Body of pancreas (tissue), 4 donors: ENCODE measurements around the gene GAN.

Experiments used
- POLR2A ChIP-seq, 3 donors: fragments of 450-650 bp; IDR thresholded peaks; one replicate each; pipeline ENCODE4 v1.6.1; 2016; ENCODE audit warnings: antibody characterized with exemption in 3 of 3, mild to moderate bottlenecking in 2 of 3
- TF ChIP-seq, protein P1 (sequence below), 7 experiments: fragments of 450-650 bp in 4 of 7; fragments of 200-600 bp in 3 of 7; sonication (generic) in 3 of 7; IDR thresholded peaks; one replicate each; pipeline ENCODE4 v1.5.1; 2016 to 2019; ENCODE audit warnings: antibody characterized with exemption in 7 of 7

DNA sequence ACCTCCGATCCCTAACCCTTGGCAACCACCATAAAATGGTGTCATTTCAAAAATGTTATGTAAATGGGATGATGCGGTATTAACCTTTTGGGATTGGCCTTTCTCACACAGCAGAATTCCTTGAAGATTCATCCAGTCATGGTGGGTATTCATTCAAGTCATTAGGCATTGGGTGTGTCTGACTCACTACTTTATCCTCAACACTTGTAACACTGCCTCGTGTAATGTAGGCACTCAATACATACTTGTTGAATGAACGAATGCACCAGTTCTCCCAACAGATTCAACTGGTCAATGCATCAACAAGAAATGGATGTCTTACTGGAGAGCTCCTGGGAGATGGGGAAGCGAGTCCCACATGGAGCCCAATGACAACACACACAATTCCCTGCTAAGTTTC is 21.8 kb upstream of the GAN start:
- TF ChIP-seq, protein P1, sequence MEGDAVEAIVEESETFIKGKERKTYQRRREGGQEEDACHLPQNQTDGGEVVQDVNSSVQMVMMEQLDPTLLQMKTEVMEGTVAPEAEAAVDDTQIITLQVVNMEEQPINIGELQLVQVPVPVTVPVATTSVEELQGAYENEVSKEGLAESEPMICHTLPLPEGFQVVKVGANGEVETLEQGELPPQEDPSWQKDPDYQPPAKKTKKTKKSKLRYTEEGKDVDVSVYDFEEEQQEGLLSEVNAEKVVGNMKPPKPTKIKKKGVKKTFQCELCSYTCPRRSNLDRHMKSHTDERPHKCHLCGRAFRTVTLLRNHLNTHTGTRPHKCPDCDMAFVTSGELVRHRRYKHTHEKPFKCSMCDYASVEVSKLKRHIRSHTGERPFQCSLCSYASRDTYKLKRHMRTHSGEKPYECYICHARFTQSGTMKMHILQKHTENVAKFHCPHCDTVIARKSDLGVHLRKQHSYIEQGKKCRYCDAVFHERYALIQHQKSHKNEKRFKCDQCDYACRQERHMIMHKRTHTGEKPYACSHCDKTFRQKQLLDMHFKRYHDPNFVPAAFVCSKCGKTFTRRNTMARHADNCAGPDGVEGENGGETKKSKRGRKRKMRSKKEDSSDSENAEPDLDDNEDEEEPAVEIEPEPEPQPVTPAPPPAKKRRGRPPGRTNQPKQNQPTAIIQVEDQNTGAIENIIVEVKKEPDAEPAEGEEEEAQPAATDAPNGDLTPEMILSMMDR (IDR thresholded peaks at IDR 0.05) = no peak
- no peak for TF ChIP-seq POLR2A (IDR thresholded peaks at IDR 0.05)
